ENCODE measurements around the gene RPN2. TPM values are rescaled to one million over a fixed set of nuclear protein-coding genes. Genes with fewer than 3 reads are reported as not detected.
A peak's percentile ranks its signal among the peaks of the same experiment; 100 is the strongest.

The RPN2 gene
- total and polyA plus RNA-seq, 4 donors = 88.9 to 286 (median 189) TPM

- Histone ChIP-seq H3K9ac (ENCODE audit: insufficient read depth in 1 of 2, low read length in 2 of 2) (no peak overlapping the region), H3K4me3 (no peak overlapping the region), H3K9me3 (ENCODE audit: control insufficient read depth in 4 of 4, insufficient read depth in 3 of 4, low read length in 3 of 4) (no peaks in the 10 kb centered on the region), H3K36me3 (ENCODE audit: control insufficient read depth in 4 of 4, insufficient read depth in 4 of 4, low read length in 4 of 4) (peaks cover 0 to 3% (median 3%) of the 10 kb centered on the region in 4 donors), H3K4me1 (ENCODE audit: control insufficient read depth in 5 of 5, insufficient read depth in 5 of 5, low read length in 5 of 5) (no peaks in the 10 kb centered on the region), H3K27ac (ENCODE audit: low read depth in 1 of 2, low read length in 1 of 2) (no peak overlapping the region), H3K27me3 (ENCODE audit: control insufficient read depth in 3 of 3, insufficient read depth in 3 of 3, low read length in 2 of 3) (no peaks in the 10 kb centered on the region)
- peak in 1 of 3 donors; percentile 7 for DNase-seq
- WGBS, 2 donors = 91 to 92% methylated on average over 6 of the region's 6 CpGs
- no peak for TF ChIP-seq CTCF (IDR thresholded peaks at IDR 0.05; ENCODE audit: control extremely low read depth, extremely low read depth)
- ATAC-seq (ENCODE audit: insufficient read depth, low FRiP score) = no peak
Measured at GRCh38 chr20:37162646-37163045, 16.5 kb upstream of the RPN2 start.

GRCh38 chr20:37163832-37164554 is 15.1 kb upstream of the RPN2 start:
- Histone ChIP-seq H3K4me1 (ENCODE audit: control insufficient read depth in 5 of 5, insufficient read depth in 5 of 5, low read length in 5 of 5) (no peaks in the 10 kb centered on the region), H3K27me3 (ENCODE audit: control insufficient read depth in 3 of 3, insufficient read depth in 3 of 3, low read length in 2 of 3) (no peaks in the 10 kb centered on the region), H3K36me3 (ENCODE audit: control insufficient read depth in 4 of 4, insufficient read depth in 4 of 4, low read length in 4 of 4) (peaks cover 0 to 5% (median 3%) of the 10 kb centered on the region in 4 donors), H3K9ac (ENCODE audit: insufficient read depth in 1 of 2, low read length in 2 of 2) (no peak overlapping the region), H3K9me3 (ENCODE audit: control insufficient read depth in 4 of 4, insufficient read depth in 3 of 4, low read length in 3 of 4) (no peaks in the 10 kb centered on the region), H3K4me3 (no peak overlapping the region), H3K27ac (ENCODE audit: low read depth in 1 of 2, low read length in 1 of 2) (no peak overlapping the region)
- DNase-seq = no peak
- 77 to 85% methylated on average over 4 of the region's 4 CpGs for WGBS, 2 donors
- no peak for TF ChIP-seq CTCF (IDR thresholded peaks at IDR 0.05; ENCODE audit: control extremely low read depth, extremely low read depth)
- ATAC-seq (ENCODE audit: insufficient read depth, low FRiP score) = no peak

GRCh38 chr20:37165031-37165430 is 14.1 kb upstream of the RPN2 start:
- no peak for TF ChIP-seq CTCF (IDR thresholded peaks at IDR 0.05; ENCODE audit: control extremely low read depth, extremely low read depth)
- Histone ChIP-seq H3K4me1 (ENCODE audit: control insufficient read depth in 5 of 5, insufficient read depth in 5 of 5, low read length in 5 of 5) (no peaks in the 10 kb centered on the region), H3K36me3 (ENCODE audit: control insufficient read depth in 4 of 4, insufficient read depth in 4 of 4, low read length in 4 of 4) (peaks cover 0 to 5% (median 3%) of the 10 kb centered on the region in 4 donors), H3K27me3 (ENCODE audit: control insufficient read depth in 3 of 3, insufficient read depth in 3 of 3, low read length in 2 of 3) (no peaks in the 10 kb centered on the region), H3K27ac (ENCODE audit: low read depth in 1 of 2, low read length in 1 of 2) (no peak overlapping the region), H3K4me3 (no peak overlapping the region), H3K9me3 (ENCODE audit: control insufficient read depth in 4 of 4, insufficient read depth in 3 of 4, low read length in 3 of 4) (no peaks in the 10 kb centered on the region), H3K9ac (ENCODE audit: insufficient read depth in 1 of 2, low read length in 2 of 2) (no peak overlapping the region)
- DNase-seq = no peak
- WGBS, 2 donors = 92 to 100% methylated on average over 1 of the region's 1 CpG
- ATAC-seq (ENCODE audit: insufficient read depth, low FRiP score) = no peak
